HG03159 (cell line): ENCODE measurements around the gene GRXCR2.
A peak's percentile ranks its signal among the peaks of the same experiment; 100 is the strongest.
"Not testable (repeated sequence)": the region's sequence is repeated elsewhere in the genome, so short reads cannot be mapped to it uniquely, and the experiment has no call there.

Experiments
- ATAC-seq: cut with Tn5 transposase; IDR thresholded peaks from one replicate; pipeline ENCODE4 v1.9.1; 2021; ENCODE audit warnings: mild to moderate bottlenecking, moderate library complexity; ENCODE audit not compliant: unreplicated experiment

The GRXCR2 gene, protein sequence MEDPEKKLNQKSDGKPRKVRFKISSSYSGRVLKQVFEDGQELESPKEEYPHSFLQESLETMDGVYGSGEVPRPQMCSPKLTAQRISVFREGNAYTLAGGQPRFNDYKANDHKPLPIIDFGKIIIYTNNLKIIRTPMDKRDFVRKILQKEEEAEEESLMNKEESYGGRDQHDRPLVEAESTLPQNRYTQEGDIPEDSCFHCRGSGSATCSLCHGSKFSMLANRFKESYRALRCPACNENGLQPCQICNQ

GRCh38 chr5:145872914-145873313 lies at the start of gene GRXCR2:
TSS of gene GRXCR2 (minus strand) at chr5:145873014. CDS start at chr5:145872968, 46 bp downstream.
- ATAC-seq: no peak

- ATAC-seq: no peak
Observed at GRCh38 chr5:145922059-145922458, 49.2 kb upstream of the GRXCR2 start.

- ATAC-seq: no peak
Observed at GRCh38 chr5:145921211-145921610, 48.4 kb upstream of the GRXCR2 start.

GRCh38 chr5:145920542-145921210 lies 47.9 kb upstream of the GRXCR2 start:
- ATAC-seq: no peak

DNA sequence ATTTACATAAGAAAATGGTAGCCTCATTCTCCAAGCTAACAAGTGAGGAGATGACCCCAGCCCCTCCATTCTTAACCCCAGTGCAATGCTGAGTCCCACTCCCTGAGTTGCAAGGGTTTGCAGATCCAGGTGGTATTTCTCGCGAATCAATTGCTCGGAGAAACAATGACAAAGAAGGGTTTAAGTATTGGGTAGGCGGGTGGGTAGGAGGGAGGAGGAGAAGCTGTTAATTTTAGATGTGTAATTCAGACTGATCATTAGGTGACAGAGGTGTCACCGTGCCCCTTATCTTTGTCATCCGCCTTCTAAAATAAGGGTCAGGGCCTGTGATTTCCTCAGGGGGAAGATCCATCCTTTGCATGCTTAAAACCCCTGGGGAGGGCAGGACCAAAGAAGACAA lies 46.6 kb upstream of the GRXCR2 start:
- ATAC-seq: no peak

DNA sequence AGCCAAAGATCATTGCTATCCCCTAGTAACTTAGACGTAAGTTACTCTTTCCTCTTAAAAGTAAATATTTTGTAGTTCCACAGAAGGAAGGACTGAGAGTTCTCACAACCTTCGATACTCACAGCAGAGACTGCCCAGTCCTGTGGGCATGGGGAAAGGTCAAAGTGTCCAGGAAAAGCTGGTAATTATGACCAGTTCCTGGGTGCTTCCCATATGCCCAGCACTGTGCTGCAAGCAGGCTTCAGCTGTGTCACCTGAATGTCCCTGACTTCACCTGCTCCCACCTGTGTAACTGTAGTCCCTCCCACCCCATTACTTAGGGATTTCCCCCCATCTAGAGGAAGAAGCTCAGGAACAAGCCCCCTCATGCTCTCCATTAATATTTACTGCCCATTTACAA lies 45.6 kb upstream of the GRXCR2 start:
- ATAC-seq: no peak

DNA sequence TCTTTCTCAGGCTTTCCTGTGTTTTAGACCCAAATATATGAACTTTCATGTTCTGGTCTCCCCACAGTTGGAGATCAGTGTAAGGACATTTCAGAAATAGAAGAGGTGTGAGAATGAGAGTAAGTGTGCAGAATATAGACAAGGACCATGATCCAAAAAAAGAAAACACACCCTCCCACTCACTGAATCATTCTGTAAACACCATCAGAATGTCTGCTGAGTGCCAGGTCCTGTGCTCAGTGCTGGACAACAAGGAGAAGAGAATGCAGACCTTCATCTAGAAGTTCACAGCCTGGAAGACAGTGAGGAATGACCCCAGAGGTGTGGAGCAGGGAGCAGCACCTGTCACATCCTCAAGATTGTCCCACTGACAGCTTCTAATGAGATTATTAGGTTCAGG lies 44.5 kb upstream of the GRXCR2 start:
- no peak for ATAC-seq

- ATAC-seq: no peak
Observed at GRCh38 chr5:145915970-145916638, 43.3 kb upstream of the GRXCR2 start.

- no peak for ATAC-seq
Observed at GRCh38 chr5:145913701-145914100, 40.9 kb upstream of the GRXCR2 start.

DNA sequence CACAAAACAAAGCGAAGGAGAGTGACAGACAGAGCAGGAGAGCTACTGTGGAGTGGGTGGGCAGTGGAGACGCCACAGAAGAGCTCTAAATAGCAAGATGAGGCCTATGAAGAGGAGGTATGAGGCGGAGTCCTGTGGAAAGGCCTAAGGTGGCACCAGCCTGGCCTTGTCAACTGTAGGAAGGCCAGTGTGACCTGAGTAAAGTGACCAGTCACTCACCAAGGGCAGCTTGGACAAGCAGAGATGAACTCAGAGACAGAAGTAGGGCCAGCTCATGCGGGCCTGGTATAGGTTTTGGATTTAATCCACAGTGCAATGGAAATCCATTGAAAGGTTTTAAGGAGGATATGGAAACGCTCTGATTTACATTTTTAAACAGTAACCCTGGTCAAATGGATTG lies 39.8 kb upstream of the GRXCR2 start:
- ATAC-seq: no peak

DNA sequence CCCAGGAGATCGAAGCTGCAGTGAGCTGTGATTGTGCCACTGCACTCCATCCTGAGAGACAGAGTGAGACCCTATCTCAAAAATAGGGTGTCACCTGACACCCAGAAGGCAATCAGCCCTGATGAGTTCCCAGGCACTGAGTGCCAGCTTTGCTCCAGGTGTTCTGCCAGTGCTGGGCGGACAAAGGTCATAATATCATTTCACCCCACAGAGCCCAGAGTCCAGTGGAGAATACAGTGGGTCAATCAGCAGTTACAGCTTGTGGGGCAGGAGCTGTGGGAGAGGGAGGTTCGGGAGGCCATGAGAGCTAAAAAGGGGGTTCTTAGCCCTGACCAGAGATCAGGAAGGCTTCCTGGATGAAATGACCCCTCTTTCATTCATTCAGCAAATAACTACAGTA lies 39.2 kb upstream of the GRXCR2 start:
- ATAC-seq: no peak

GRCh38 chr5:145911164-145911563 lies 38.4 kb upstream of the GRXCR2 start:
- no peak for ATAC-seq

GRCh38 chr5:145908206-145908960 lies 35.6 kb upstream of the GRXCR2 start:
- no peak for ATAC-seq

DNA sequence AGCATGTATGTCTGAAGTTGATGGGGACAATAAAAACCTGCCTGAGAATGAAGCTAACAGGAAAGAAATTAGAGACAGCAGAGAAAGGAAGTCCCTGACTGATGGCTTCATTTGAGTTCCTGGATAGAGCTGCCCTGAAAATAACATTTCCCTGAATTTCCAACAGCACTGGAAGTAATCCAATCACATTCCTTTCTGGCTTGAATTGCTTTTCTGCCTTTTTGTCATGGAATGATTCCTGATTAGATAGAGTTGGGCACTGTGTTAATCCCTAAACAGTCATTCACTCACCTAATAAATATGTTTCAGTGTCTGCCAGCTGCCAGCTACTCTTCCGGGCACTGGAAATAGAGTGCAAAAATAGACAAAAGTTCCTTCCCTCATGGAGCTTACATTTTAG lies 33.6 kb upstream of the GRXCR2 start:
- ATAC-seq: no peak

DNA sequence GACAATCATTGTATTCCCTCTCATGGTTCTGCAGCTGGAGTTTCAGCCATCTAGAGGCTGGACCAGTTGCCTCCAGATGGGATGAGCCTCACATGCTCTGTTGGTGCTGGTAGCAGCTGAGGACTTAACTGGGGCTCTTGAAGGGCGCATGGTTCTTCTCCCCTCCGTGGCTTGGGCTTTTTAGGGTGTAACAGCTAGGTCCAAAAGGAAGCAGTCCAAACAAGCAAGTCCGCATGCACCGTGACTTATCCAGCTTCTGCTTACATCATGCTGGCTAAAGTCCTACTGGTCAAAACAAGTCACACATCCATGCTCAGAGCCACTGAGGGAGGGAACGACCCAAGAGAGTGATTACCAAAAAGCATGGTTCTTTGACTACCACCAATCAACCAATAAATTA lies 31.9 kb upstream of the GRXCR2 start:
- no peak for ATAC-seq

- ATAC-seq: no peak
Observed at GRCh38 chr5:145903867-145904266, 31.1 kb upstream of the GRXCR2 start.

GRCh38 chr5:145903113-145903512 lies 30.3 kb upstream of the GRXCR2 start:
- peak; percentile 77 for ATAC-seq

DNA sequence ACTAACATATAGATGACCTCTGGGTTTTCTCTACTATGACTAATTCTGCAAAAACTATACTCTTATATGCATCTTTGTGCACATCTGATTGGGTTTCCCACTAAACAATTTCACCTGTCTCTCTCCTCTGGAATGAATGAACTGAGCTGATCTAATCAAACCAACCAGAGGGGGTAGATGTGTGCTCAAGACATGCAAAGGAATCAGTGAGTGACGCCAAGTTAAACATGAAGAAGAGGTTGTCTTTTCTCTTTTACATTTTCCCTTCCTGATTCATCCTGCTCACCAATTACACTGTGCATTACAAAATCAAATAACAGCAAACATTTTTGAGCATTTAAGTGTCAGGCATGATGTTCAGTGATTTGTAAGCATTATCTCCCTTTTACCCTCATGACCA lies 29.6 kb upstream of the GRXCR2 start:
- no peak for ATAC-seq

- ATAC-seq: no peak
Observed at GRCh38 chr5:145898171-145898570, 25.4 kb upstream of the GRXCR2 start.

DNA sequence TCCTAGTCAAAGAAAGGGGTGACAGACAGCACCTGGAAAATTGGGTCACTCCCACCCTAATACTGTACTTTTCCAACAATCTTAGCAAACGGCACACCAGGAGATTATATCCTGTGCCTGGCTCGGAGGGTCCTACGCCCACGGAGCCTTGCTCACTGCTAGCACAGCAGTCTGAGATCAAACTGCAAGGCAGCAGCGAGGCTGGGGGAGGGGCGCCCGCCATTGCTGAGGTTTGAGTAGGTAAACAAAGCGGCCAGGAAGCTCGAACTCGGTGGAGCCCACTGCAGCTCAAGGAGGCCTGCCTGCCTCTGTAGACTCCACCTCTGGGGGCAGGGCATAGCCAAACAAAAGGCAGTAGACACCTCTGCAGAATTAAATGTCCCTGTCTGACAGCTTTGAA lies 18.6 kb upstream of the GRXCR2 start:
- ATAC-seq: not testable (repeated sequence)

GRCh38 chr5:145889611-145890010 lies 16.8 kb upstream of the GRXCR2 start:
- no peak for ATAC-seq
